Activated T-helper 17 cell treated with anti-CD3 and anti-CD28 coated beads, Interleukin-2, amount 50 U/mL, for 72 hours (primary cell): ENCODE results near the gene RNF14. TPM values are rescaled to one million over a fixed set of nuclear protein-coding genes. Genes with fewer than 3 reads are reported as not detected.

ENCODE experiments used
- ATAC-seq: fragments of 150-1000 bp; cut with Tn5 transposase; replicated peaks from 2 replicates; pipeline ENCODE4 v1.10.0; 2021; ENCODE audit warnings: mild to moderate bottlenecking, moderate library complexity
- H3K27ac Mint-ChIP-seq: one replicate; pipeline ENCODE4 v1.8.0; 2022; ENCODE audit warnings: mixed read lengths
- H3K27me3 Mint-ChIP-seq: one replicate; pipeline ENCODE4 v1.8.0; 2022; ENCODE audit warnings: mixed read lengths
- H3K36me3 Mint-ChIP-seq: one replicate; pipeline ENCODE4 v1.8.0; 2022; ENCODE audit warnings: low read depth, mild to moderate bottlenecking, mixed read lengths
- H3K4me1 Mint-ChIP-seq: one replicate; pipeline ENCODE4 v1.8.0; 2022; ENCODE audit warnings: mixed read lengths
- H3K4me3 Mint-ChIP-seq: one replicate; pipeline ENCODE4 v1.8.0; 2022; ENCODE audit warnings: mild to moderate bottlenecking, mixed read lengths
- H3K9me3 Mint-ChIP-seq: one replicate; pipeline ENCODE4 v1.8.0; 2022; ENCODE audit warnings: mixed read lengths
- total RNA-seq, 2 donors: library from RNA; stranded (reverse); gene quantifications; one replicate each; pipeline ENCODE4 v1.2.3, GENCODE V29; 2022

Gene RNF14
- total RNA-seq, 2 donors from 2014 or later = 28.4 to 30.8 TPM

GRCh38 chr5:141940695-141941271 is 28.1 kb upstream of the RNF14 start:
- Mint-ChIP-seq H3K27ac (peak overlapping the region; percentile 44), H3K4me3 (no peak overlapping the region), H3K9me3 (no peaks in the 10 kb centered on the region), H3K27me3 (no peaks in the 10 kb centered on the region), H3K4me1 (peaks cover 6% of the 10 kb centered on the region), H3K36me3 (peaks cover 39% of the 10 kb centered on the region)
- peak; percentile 32 for ATAC-seq

- Mint-ChIP-seq H3K27me3 (no peaks in the 10 kb centered on the region), H3K27ac (peak overlapping the region; percentile 44), H3K36me3 (peaks cover 34% of the 10 kb centered on the region), H3K4me3 (no peak overlapping the region), H3K9me3 (no peaks in the 10 kb centered on the region), H3K4me1 (peaks cover 6% of the 10 kb centered on the region)
- no peak for ATAC-seq
Measured at GRCh38 chr5:141941307-141941706, 27.6 kb upstream of the RNF14 start.

- Mint-ChIP-seq H3K9me3 (no peaks in the 10 kb centered on the region), H3K27ac (no peak overlapping the region), H3K36me3 (peaks cover 29% of the 10 kb centered on the region), H3K4me3 (no peak overlapping the region), H3K4me1 (peaks cover 6% of the 10 kb centered on the region), H3K27me3 (no peaks in the 10 kb centered on the region)
- ATAC-seq = no peak
Measured at GRCh38 chr5:141941779-141942178, 27.1 kb upstream of the RNF14 start.

GRCh38 chr5:141942185-141942857 is 26.6 kb upstream of the RNF14 start:
- ATAC-seq = no peak
- Mint-ChIP-seq H3K27me3 (no peaks in the 10 kb centered on the region), H3K36me3 (peaks cover 24% of the 10 kb centered on the region), H3K27ac (no peak overlapping the region), H3K9me3 (no peaks in the 10 kb centered on the region), H3K4me3 (no peak overlapping the region), H3K4me1 (peaks cover 6% of the 10 kb centered on the region)

GRCh38 chr5:141944076-141944475 is 24.8 kb upstream of the RNF14 start:
- no peak overlapping the region for H3K27ac Mint-ChIP-seq
- H3K36me3 Mint-ChIP-seq = peaks cover 11% of the 10 kb centered on the region
- peaks cover 6% of the 10 kb centered on the region for H3K4me1 Mint-ChIP-seq
- H3K9me3 Mint-ChIP-seq = no peaks in the 10 kb centered on the region
- H3K27me3 Mint-ChIP-seq = no peaks in the 10 kb centered on the region
- H3K4me3 Mint-ChIP-seq = no peak overlapping the region
- ATAC-seq = no peak

- H3K4me1 Mint-ChIP-seq = peaks cover 4% of the 10 kb centered on the region
- no peak overlapping the region for H3K27ac Mint-ChIP-seq
- no peaks in the 10 kb centered on the region for H3K27me3 Mint-ChIP-seq
- ATAC-seq = no peak
- no peaks in the 10 kb centered on the region for H3K9me3 Mint-ChIP-seq
- no peaks in the 10 kb centered on the region for H3K36me3 Mint-ChIP-seq
- H3K4me3 Mint-ChIP-seq = no peak overlapping the region
Measured at GRCh38 chr5:141945511-141946051, 23.3 kb upstream of the RNF14 start.

- H3K27ac Mint-ChIP-seq = no peak overlapping the region
- no peak overlapping the region for H3K4me3 Mint-ChIP-seq
- H3K9me3 Mint-ChIP-seq = no peaks in the 10 kb centered on the region
- no peaks in the 10 kb centered on the region for H3K27me3 Mint-ChIP-seq
- H3K4me1 Mint-ChIP-seq = peaks cover 3% of the 10 kb centered on the region
- no peaks in the 10 kb centered on the region for H3K36me3 Mint-ChIP-seq
- no peak for ATAC-seq
Measured at GRCh38 chr5:141947316-141947715, 21.6 kb upstream of the RNF14 start.

GRCh38 chr5:141948812-141949211 is 20.1 kb upstream of the RNF14 start:
- no peaks in the 10 kb centered on the region for H3K27me3 Mint-ChIP-seq
- H3K9me3 Mint-ChIP-seq = no peaks in the 10 kb centered on the region
- no peak overlapping the region for H3K27ac Mint-ChIP-seq
- H3K4me3 Mint-ChIP-seq = no peak overlapping the region
- no peak for ATAC-seq
- H3K36me3 Mint-ChIP-seq = no peaks in the 10 kb centered on the region
- H3K4me1 Mint-ChIP-seq = peaks cover 6% of the 10 kb centered on the region

GRCh38 chr5:141949511-141949910 is 19.4 kb upstream of the RNF14 start:
- ATAC-seq = no peak
- H3K4me3 Mint-ChIP-seq = no peak overlapping the region
- H3K36me3 Mint-ChIP-seq = no peaks in the 10 kb centered on the region
- peaks cover 6% of the 10 kb centered on the region for H3K4me1 Mint-ChIP-seq
- no peaks in the 10 kb centered on the region for H3K9me3 Mint-ChIP-seq
- no peaks in the 10 kb centered on the region for H3K27me3 Mint-ChIP-seq
- no peak overlapping the region for H3K27ac Mint-ChIP-seq

GRCh38 chr5:141950207-141951005 is 18.5 kb upstream of the RNF14 start:
- Mint-ChIP-seq H3K4me3 (no peak overlapping the region), H3K9me3 (no peaks in the 10 kb centered on the region), H3K27ac (no peak overlapping the region), H3K4me1 (peaks cover 6% of the 10 kb centered on the region), H3K27me3 (no peaks in the 10 kb centered on the region), H3K36me3 (no peaks in the 10 kb centered on the region)
- peak; percentile 51 for ATAC-seq

GRCh38 chr5:141951332-141951781 is 17.5 kb upstream of the RNF14 start:
- Mint-ChIP-seq H3K36me3 (no peaks in the 10 kb centered on the region), H3K4me3 (peak overlapping the region; percentile 18), H3K27me3 (no peaks in the 10 kb centered on the region), H3K4me1 (peaks cover 6% of the 10 kb centered on the region), H3K27ac (peak overlapping the region; percentile 12), H3K9me3 (no peaks in the 10 kb centered on the region)
- ATAC-seq = peak; percentile 53

GRCh38 chr5:141952020-141952419 is 16.9 kb upstream of the RNF14 start:
- peak overlapping the region; percentile 12 for H3K27ac Mint-ChIP-seq
- no peak for ATAC-seq
- H3K4me1 Mint-ChIP-seq = peaks cover 6% of the 10 kb centered on the region
- H3K36me3 Mint-ChIP-seq = no peaks in the 10 kb centered on the region
- no peaks in the 10 kb centered on the region for H3K9me3 Mint-ChIP-seq
- no peaks in the 10 kb centered on the region for H3K27me3 Mint-ChIP-seq
- peak overlapping the region; percentile 18 for H3K4me3 Mint-ChIP-seq

GRCh38 chr5:141954194-141954593 is 14.7 kb upstream of the RNF14 start:
- ATAC-seq = no peak
- no peaks in the 10 kb centered on the region for H3K9me3 Mint-ChIP-seq
- H3K4me1 Mint-ChIP-seq = peaks cover 17% of the 10 kb centered on the region

GRCh38 chr5:141957367-141957996 is 11.4 kb upstream of the RNF14 start:
- H3K9me3 Mint-ChIP-seq = no peaks in the 10 kb centered on the region
- no peaks in the 10 kb centered on the region for H3K27me3 Mint-ChIP-seq
- ATAC-seq = no peak
- H3K4me1 Mint-ChIP-seq = peaks cover 31% of the 10 kb centered on the region
- no peaks in the 10 kb centered on the region for H3K36me3 Mint-ChIP-seq
- peak overlapping the region; percentile 96 for H3K27ac Mint-ChIP-seq
- peak overlapping the region; percentile 87 for H3K4me3 Mint-ChIP-seq

More at GRCh38 chr5:141954194-141954593, 14.7 kb upstream of the RNF14 start:
- peak overlapping the region; percentile 79 for H3K27ac Mint-ChIP-seq
- no peaks in the 10 kb centered on the region for H3K27me3 Mint-ChIP-seq
- no peaks in the 10 kb centered on the region for H3K36me3 Mint-ChIP-seq
- H3K4me3 Mint-ChIP-seq = no peak overlapping the region
